Peyer's patch (tissue), 4 donors: ENCODE results near the gene GMPS. TPM values are rescaled to one million over a fixed set of nuclear protein-coding genes. Genes with fewer than 3 reads are reported as not detected.
A peak's percentile ranks its signal among the peaks of the same experiment; 100 is the strongest.
"Not testable (repeated sequence)": the region's sequence is repeated elsewhere in the genome, so short reads cannot be mapped to it uniquely, and the experiment has no call there.

ENCODE experiments used
- DNase-seq, 3 donors: peaks; one replicate each; pipeline ENCODE4 v3.0.0-alpha.2; 2017 to 2019
- H3K27ac ChIP-seq, 4 donors: fragments of 200-600 bp; sonication (generic); one replicate each; pipeline ENCODE4 v1.5.1; 2016 to 2019
- H3K27me3 ChIP-seq, 2 donors: fragments of 200-600 bp; sonication (generic); one replicate each; pipeline ENCODE4 v1.5.1; 2019
- H3K36me3 ChIP-seq, 3 donors: fragments of 200-600 bp; sonication (generic); one replicate each; pipeline ENCODE4 v1.5.1; 2016 to 2019
- H3K4me1 ChIP-seq, 4 donors: fragments of 200-600 bp; sonication (generic); one replicate each; pipeline ENCODE4 v1.5.1; 2016 to 2019
- H3K4me3 ChIP-seq, 4 donors: fragments of 200-600 bp; sonication (generic); 1 replicate in 3 of 4; 2 replicates in 1 of 4; pipeline ENCODE4 v1.5.1; 2016 to 2019; ENCODE audit warnings: mild to moderate bottlenecking in 1 of 4
- H3K9me3 ChIP-seq, 4 donors: fragments of 200-600 bp; sonication (generic); one replicate each; pipeline ENCODE4 v1.5.1; 2016 to 2019; ENCODE audit warnings: mild to moderate bottlenecking in 1 of 4
- POLR2A ChIP-seq, 2 donors: fragments of 450-650 bp; IDR thresholded peaks; one replicate each; pipeline ENCODE4 v1.5.1; 2017; ENCODE audit warnings: antibody characterized with exemption in 2 of 2, mild to moderate bottlenecking in 2 of 2, moderate library complexity in 2 of 2
- total RNA-seq, 4 donors: library from RNA; depleted of rRNA; stranded (reverse); fragments of >200 nt; gene quantifications; one replicate each; pipeline ENCODE4 v1.1.0, GENCODE V29; 2016
- TF ChIP-seq, protein P1 (sequence below), 6 experiments: fragments of 450-650 bp in 4 of 6; fragments of 200-600 bp in 2 of 6; sonication (generic) in 1 of 6; IDR thresholded peaks; one replicate each; pipeline ENCODE4 v1.5.1; 2017 to 2019; ENCODE audit warnings: antibody characterized with exemption in 6 of 6, mild to moderate bottlenecking in 3 of 6, moderate library complexity in 1 of 6

GMPS gene
- total RNA-seq: 10 to 100 TPM; 12.9 to 72.6 (median 22.2) TPM

DNA sequence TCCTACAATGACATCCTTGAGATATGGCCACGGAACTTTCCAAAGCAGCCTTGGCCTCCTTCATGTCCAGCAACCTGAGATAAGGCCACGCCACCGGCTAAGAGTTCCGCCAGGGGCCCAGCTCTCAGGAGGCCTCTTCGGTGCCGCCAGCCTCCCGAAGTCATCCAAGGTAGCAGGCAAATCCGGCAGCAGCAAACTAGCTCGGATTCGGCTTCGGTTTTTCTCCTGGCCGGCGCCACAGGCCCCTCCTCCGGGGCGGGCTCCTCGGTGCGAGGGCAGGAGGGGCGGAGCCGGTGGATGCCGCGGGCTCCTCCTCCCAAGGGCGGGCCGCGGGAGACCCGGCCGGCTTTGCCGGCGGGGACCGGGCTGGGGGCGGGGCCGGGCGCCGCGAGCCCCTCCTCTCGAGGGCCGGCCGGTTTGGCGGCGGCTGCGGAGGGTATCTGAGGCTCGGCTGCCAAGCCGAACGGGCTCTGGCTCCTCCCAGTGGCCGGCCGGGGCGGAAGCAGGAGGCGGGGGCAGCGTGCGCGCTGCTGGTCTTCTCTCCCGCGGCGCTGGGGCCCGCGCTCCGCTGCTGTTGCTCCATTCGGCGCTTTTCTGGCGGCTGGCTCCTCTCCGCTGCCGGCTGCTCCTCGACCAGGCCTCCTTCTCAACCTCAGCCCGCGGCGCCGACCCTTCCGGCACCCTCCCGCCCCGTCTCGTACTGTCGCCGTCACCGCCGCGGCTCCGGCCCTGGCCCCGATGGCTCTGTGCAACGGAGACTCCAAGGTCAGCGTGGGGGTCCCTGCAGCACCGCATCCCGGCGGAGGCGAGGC is at the start of gene GMPS:
Gene GMPS, plus strand, starts transcription at position 518 of the 812 bp plus-strand sequence. Its CDS starts 221 bp downstream, at position 739.
- Histone ChIP-seq H3K27me3 (no peaks in the 10 kb centered on the region), H3K27ac (peak within 1 kb of the TSS; percentile 84 to 95 (median 89)), H3K36me3 (no peaks in the 10 kb centered on the region), H3K9me3 (no peaks in the 10 kb centered on the region), H3K4me1 (peaks cover 0 to 16% (median 3%) of the 10 kb centered on the region in 4 donors), H3K4me3 (peak within 1 kb of the TSS; percentile 77 to 100 (median 79))
- TF ChIP-seq POLR2A (IDR thresholded peaks at IDR 0.05): peak; percentile 47 to 52
- TF ChIP-seq, protein P1, sequence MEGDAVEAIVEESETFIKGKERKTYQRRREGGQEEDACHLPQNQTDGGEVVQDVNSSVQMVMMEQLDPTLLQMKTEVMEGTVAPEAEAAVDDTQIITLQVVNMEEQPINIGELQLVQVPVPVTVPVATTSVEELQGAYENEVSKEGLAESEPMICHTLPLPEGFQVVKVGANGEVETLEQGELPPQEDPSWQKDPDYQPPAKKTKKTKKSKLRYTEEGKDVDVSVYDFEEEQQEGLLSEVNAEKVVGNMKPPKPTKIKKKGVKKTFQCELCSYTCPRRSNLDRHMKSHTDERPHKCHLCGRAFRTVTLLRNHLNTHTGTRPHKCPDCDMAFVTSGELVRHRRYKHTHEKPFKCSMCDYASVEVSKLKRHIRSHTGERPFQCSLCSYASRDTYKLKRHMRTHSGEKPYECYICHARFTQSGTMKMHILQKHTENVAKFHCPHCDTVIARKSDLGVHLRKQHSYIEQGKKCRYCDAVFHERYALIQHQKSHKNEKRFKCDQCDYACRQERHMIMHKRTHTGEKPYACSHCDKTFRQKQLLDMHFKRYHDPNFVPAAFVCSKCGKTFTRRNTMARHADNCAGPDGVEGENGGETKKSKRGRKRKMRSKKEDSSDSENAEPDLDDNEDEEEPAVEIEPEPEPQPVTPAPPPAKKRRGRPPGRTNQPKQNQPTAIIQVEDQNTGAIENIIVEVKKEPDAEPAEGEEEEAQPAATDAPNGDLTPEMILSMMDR (IDR thresholded peaks at IDR 0.05): peak; percentile 40 to 85 (median 64)
- peak; percentile 89 to 97 (median 97) for DNase-seq

DNA sequence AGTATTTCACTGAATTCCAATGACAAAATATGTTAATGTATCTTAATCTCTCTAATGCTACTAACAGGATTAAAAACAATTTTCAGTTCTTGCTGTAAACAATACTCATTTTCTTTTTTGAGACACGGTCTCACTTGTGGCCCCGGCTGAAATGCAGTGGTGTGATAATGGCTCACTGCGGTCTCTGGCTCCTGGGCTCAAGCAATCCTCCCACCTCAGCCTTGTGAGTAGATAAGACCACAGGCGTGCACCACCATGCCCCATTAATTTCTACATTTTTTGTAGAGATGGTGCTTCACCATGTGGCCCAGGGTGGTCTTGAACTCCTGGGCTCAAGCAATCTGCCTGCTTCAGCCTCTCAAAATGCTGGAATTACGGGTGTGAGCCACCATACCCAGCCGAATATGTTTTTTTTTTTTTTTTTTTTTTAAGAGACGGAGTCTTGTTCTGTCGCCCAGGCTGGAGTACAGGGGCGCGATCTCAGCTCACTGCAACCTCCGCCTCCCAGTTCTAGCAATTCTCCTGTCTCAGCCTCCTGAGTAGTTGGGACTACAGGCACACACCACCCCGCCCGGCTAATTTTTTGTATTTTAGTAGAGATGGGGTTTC is 41.9 kb upstream of the GMPS start:
- DNase-seq, H3K4me1 ChIP-seq, H3K27me3 ChIP-seq, H3K4me3 ChIP-seq, H3K9me3 ChIP-seq, H3K27ac ChIP-seq: not testable (repeated sequence)
- peaks cover 0 to 26% (median 0%) of the 10 kb centered on the region in 3 donors for H3K36me3 ChIP-seq

DNA sequence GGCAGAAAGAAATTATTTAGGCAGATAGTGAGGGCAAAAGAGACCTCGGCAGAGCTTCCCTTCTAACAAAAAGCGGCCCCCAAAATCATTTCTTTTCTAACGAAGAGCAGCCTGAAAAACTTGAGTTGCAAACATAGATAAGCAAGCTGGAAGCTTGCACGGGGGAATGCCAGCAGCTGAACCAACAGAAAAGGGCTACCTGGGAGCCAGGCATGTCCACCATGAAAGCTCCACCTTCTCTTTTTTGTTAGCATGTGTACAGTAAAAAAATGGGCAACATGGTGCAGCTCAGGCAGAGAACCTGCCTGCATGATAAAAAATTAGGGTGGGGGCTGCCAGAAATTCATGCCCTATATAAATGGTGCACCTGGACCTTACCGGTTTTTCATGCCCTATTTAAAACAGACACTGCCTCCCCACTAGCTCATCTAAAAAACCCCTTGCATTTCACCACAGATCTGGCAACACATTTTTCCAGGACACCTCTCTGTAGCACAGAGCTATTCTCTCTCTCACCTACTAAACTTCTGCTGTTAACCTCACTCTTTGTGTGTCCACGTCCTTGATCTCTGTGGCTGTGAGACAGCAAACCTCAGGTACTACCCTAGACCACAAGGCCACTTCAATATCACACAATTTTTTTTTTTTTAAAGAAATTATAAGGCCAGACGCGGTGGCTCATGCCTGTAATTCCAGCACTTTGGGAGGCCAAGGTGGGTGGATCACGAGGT is 34.9 kb upstream of the GMPS start:
- Histone ChIP-seq H3K27me3 (no peaks in the 10 kb centered on the region), H3K27ac (no peak overlapping the region), H3K36me3 (peaks cover 0 to 22% (median 0%) of the 10 kb centered on the region in 3 donors), H3K4me3 (no peak overlapping the region), H3K9me3 (no peaks in the 10 kb centered on the region), H3K4me1 (no peaks in the 10 kb centered on the region)
- no peak for DNase-seq
- no peak for TF ChIP-seq POLR2A (IDR thresholded peaks at IDR 0.05)
- TF ChIP-seq, protein P1 (IDR thresholded peaks at IDR 0.05): no peak

DNA sequence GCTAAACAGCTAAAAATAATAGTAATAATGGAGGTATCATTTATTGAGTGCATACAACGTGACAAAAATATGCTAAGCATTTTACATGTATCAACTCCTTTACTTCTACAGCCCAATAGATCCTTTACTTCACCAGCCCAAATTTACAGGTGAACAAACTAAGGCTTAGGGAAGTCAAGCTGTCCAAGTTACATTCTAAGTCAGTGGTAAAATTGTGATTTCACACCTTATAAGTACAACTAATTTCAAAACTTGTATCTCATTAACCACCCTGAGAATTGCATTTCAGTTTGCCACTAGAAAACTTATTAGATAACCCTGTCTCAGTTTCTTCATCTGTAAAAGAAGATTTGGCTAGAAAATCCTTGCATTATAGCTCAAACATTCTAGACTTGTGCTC is 26.9 kb upstream of the GMPS start:
- H3K4me3 ChIP-seq: no peak overlapping the region
- peaks cover 0 to 9% (median 0%) of the 10 kb centered on the region in 3 donors for H3K36me3 ChIP-seq
- no peak overlapping the region for H3K27ac ChIP-seq
- TF ChIP-seq POLR2A (IDR thresholded peaks at IDR 0.05): no peak
- TF ChIP-seq, protein P1 (IDR thresholded peaks at IDR 0.05): no peak
- H3K4me1 ChIP-seq: peaks cover 0 to 26% (median 2%) of the 10 kb centered on the region in 4 donors
- no peak for DNase-seq
- no peaks in the 10 kb centered on the region for H3K9me3 ChIP-seq
- no peaks in the 10 kb centered on the region for H3K27me3 ChIP-seq

DNA sequence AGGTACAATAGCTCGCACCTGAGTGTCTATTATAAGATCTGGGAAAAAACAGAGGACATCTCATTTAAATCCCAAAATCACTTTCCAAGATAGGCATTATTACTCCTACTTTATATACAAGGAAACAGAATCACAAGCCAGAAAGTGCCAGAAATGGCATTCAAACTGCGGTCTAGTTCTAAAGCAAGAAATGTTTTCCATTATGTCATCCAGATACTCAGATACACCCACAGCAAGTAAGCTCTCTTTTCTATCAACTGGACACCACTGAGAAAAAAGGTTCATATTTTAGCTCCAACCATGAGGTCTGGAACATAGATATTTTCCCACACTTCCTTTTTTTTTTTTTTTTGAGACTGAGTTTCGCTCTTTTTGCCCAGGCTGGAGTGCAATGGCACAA is 24.3 kb upstream of the GMPS start:
- Histone ChIP-seq H3K36me3 (peaks cover 0 to 8% (median 0%) of the 10 kb centered on the region in 3 donors), H3K27me3 (no peaks in the 10 kb centered on the region), H3K27ac (no peak overlapping the region), H3K4me3 (no peak overlapping the region), H3K4me1 (peaks cover 0 to 52% (median 9%) of the 10 kb centered on the region in 4 donors), H3K9me3 (no peaks in the 10 kb centered on the region)
- TF ChIP-seq POLR2A (IDR thresholded peaks at IDR 0.05): no peak
- TF ChIP-seq, protein P1 (IDR thresholded peaks at IDR 0.05): no peak
- no peak for DNase-seq
